PC-9 (cell line): ENCODE measurements around the gene CDHR2. TPM values are rescaled to one million over a fixed set of nuclear protein-coding genes. Genes with fewer than 3 reads are reported as not detected.

Source experiments
- BruUV-seq: library from RNA; stranded (reverse); fragments of 400-500 nt; replicated peaks from 2 replicates; lab custom pipeline; 2021; lab: Mats Ljungman, UMichigan
- CTCF ChIA-PET: fragments of 300-600 bp; sonication (Branson Sonifier 250); formaldehyde crosslinking; loops from one replicate; lab custom pipeline; 2022; ENCODE audit warnings: antibody characterized with exemption; lab: Charles Lee
- POLR2A ChIA-PET: fragments of 300-600 bp; sonication (Branson Sonifier 250); formaldehyde crosslinking; loops from one replicate; lab custom pipeline; 2022; ENCODE audit warnings: antibody characterized with exemption; ENCODE audit not compliant: unreplicated experiment; lab: Charles Lee
- DNase-seq, 2 experiments: peaks; one replicate each; pipeline versions ENCODE4 v3.0.0 to v3.0.0-alpha.2; 2015 to 2022; ENCODE audit warnings: mixed read lengths in 1 of 2
- H2AFZ ChIP-seq: fragments of 200-600 bp; sonication (generic); 2 replicates; pipeline ENCODE4 v1.8.1; 2017; ENCODE audit warnings: antibody characterized with exemption
- H3F3A ChIP-seq: fragments of 200-600 bp; sonication (generic); 2 replicates; pipeline ENCODE4 v1.8.1; 2017; ENCODE audit warnings: antibody characterized with exemption, mild to moderate bottlenecking, low read depth; ENCODE audit not compliant: insufficient read depth
- H3K27ac ChIP-seq: fragments of 200-600 bp; sonication (generic); 2 replicates; pipeline ENCODE4 v1.6.1; 2016; ENCODE audit warnings: mixed run types
- H3K27me3 ChIP-seq: fragments of 200-600 bp; sonication (generic); 2 replicates; pipeline ENCODE4 v1.6.1; 2016; ENCODE audit warnings: low read depth, mixed run types; ENCODE audit not compliant: insufficient read depth
- H3K36me3 ChIP-seq: fragments of 200-600 bp; sonication (generic); 2 replicates; pipeline ENCODE4 v1.6.1; 2016; ENCODE audit warnings: low read depth, mixed run types
- H3K4me1 ChIP-seq: fragments of 200-600 bp; sonication (generic); replicated peaks from 2 replicates; pipeline ENCODE4 v1.6.1; 2016; ENCODE audit warnings: mixed run types; ENCODE audit not compliant: insufficient read depth
- H3K4me2 ChIP-seq: fragments of 200-600 bp; sonication (generic); 2 replicates; pipeline ENCODE4 v1.6.1; 2017; ENCODE audit warnings: mixed run types
- H3K4me3 ChIP-seq: fragments of 200-600 bp; sonication (generic); 2 replicates; pipeline ENCODE4 v1.6.1; 2016; ENCODE audit warnings: mixed run types
- H3K79me2 ChIP-seq: fragments of 200-600 bp; sonication (generic); 2 replicates; pipeline ENCODE4 v1.6.1; 2017; ENCODE audit warnings: low read depth, mixed run types
- H3K9me2 ChIP-seq: fragments of 200-600 bp; sonication (generic); 2 replicates; pipeline ENCODE4 v1.8.1; 2017; ENCODE audit warnings: mild to moderate bottlenecking; ENCODE audit not compliant: insufficient read depth
- H3K9me3 ChIP-seq: fragments of 200-600 bp; sonication (generic); 2 replicates; pipeline ENCODE4 v1.8.1; 2016; ENCODE audit warnings: low read depth; ENCODE audit not compliant: insufficient read depth
- H4K20me1 ChIP-seq: fragments of 200-600 bp; sonication (generic); 2 replicates; pipeline ENCODE4 v1.8.1; 2017; ENCODE audit not compliant: insufficient read depth
- CTCF ChIP-seq: fragments of 200-600 bp; sonication (generic); conservative IDR thresholded peaks from 2 replicates; pipeline ENCODE4 v1.6.1; 2017; ENCODE audit warnings: mixed run types, antibody characterized with exemption, mild to moderate bottlenecking, moderate library complexity
- EZH2 ChIP-seq: fragments of 200-600 bp; sonication (generic); IDR thresholded peaks from 2 replicates; pipeline ENCODE4 v1.8.0; 2017; ENCODE audit warnings: antibody characterized with exemption, low read depth
- intact Hi-C: fragments of 100-400 bp; cut with micrococcal nuclease; formaldehyde crosslinking; loops from one replicate; pipeline ENCODE4 v1.10.0; 2022; ENCODE audit not compliant: unreplicated experiment
- total RNA-seq: library from RNA; stranded (reverse); gene quantifications from 2 replicates; pipeline ENCODE4 v1.2.3, GENCODE V29; 2021

CDHR2 gene
- total RNA-seq, 1 experiment from 2014 or later, result not detected

GRCh38 chr5:176528761-176529115 is 20.4 kb upstream of the CDHR2 start:
- CTCF ChIA-PET, result no interaction called here
- POLR2A ChIA-PET, result no interaction called here

GRCh38 chr5:176529116-176529740 is 19.9 kb upstream of the CDHR2 start:
- H2AFZ ChIP-seq, result no peak overlapping the region
- H3K27me3 ChIP-seq, result no peaks in the 10 kb centered on the region
- no peak for DNase-seq
- no TSS peak for BruUV-seq
- H4K20me1 ChIP-seq, result peaks cover 19% of the 10 kb centered on the region
- H3K36me3 ChIP-seq, result 0 out of 2 replicates have a peak, but pooled peaks cover 3% of the 10 kb centered on the region
- H3K9me2 ChIP-seq, result no peaks in the 10 kb centered on the region
- TF ChIP-seq EZH2, result no peak
- no peak for TF ChIP-seq CTCF
- intact Hi-C loops, result no loop called here
- ChIA-PET CTCF (no interaction called here), POLR2A (no interaction called here)
- no peak overlapping the region for H3K4me3 ChIP-seq
- H3K4me2 ChIP-seq, result no peak overlapping the region
- no peak overlapping the region for H3K27ac ChIP-seq
- H3K9me3 ChIP-seq, result no peaks in the 10 kb centered on the region
- peaks cover 13% of the 10 kb centered on the region; the same call in 1 of the 2 replicates for H3F3A ChIP-seq
- peaks cover 24% of the 10 kb centered on the region for H3K79me2 ChIP-seq
- H3K4me1 ChIP-seq, result no peaks in the 10 kb centered on the region; the same call in 1 of the 2 replicates

More at GRCh38 chr5:176528761-176529115, 20.4 kb upstream of the CDHR2 start:
- H3K9me2 ChIP-seq, result no peaks in the 10 kb centered on the region
- no peak overlapping the region for H3K4me2 ChIP-seq
- H3K27me3 ChIP-seq, result no peaks in the 10 kb centered on the region
- peaks cover 19% of the 10 kb centered on the region for H3K79me2 ChIP-seq
- no peak for TF ChIP-seq EZH2
- TF ChIP-seq CTCF, result no peak
- 0 out of 2 replicates have a peak, but pooled peaks cover 3% of the 10 kb centered on the region for H3K36me3 ChIP-seq
- intact Hi-C loops, result no loop called here
- H3K9me3 ChIP-seq, result no peaks in the 10 kb centered on the region
- H3F3A ChIP-seq, result peaks cover 12% of the 10 kb centered on the region; the same call in 1 of the 2 replicates
- H3K27ac ChIP-seq, result no peak overlapping the region
- H2AFZ ChIP-seq, result no peak overlapping the region
- BruUV-seq, result no TSS peak
- DNase-seq, result no peak
- no peak overlapping the region for H3K4me3 ChIP-seq
- H4K20me1 ChIP-seq, result peaks cover 14% of the 10 kb centered on the region
- no peaks in the 10 kb centered on the region for H3K4me1 ChIP-seq

GRCh38 chr5:176529741-176530141 is 19.4 kb upstream of the CDHR2 start:
- TF ChIP-seq EZH2 (no peak), CTCF (no peak)
- CTCF ChIA-PET, result no interaction called here
- Histone ChIP-seq H2AFZ (no peak overlapping the region), H3F3A (peaks cover 18% of the 10 kb centered on the region; the same call in 1 of the 2 replicates), H4K20me1 (peaks cover 24% of the 10 kb centered on the region), H3K9me3 (no peaks in the 10 kb centered on the region), H3K27me3 (no peaks in the 10 kb centered on the region), H3K27ac (no peak overlapping the region), H3K4me2 (no peak overlapping the region), H3K9me2 (no peaks in the 10 kb centered on the region), H3K36me3 (0 out of 2 replicates have a peak, but pooled peaks cover 3% of the 10 kb centered on the region), H3K4me1 (peaks cover 2% of the 10 kb centered on the region), H3K4me3 (no peak overlapping the region), H3K79me2 (peaks cover 29% of the 10 kb centered on the region)
- DNase-seq, result no peak
- POLR2A ChIA-PET, result interaction anchor here (0.6 kb wide), 1 partner anchor 65 kb away, joined by 4 read pairs; no protein-coding TSS in a partner anchor
- no TSS peak for BruUV-seq
- intact Hi-C loops, result loop anchor here (10.0 kb wide), 1 partner anchor 475 kb away; the partner anchor contains the start of gene UIMC1
